ENCODE results near the gene GRID1. TPM values are rescaled to one million over a fixed set of nuclear protein-coding genes. Genes with fewer than 3 reads are reported as not detected.

Gene GRID1
- polyA plus RNA-seq, 1 of the 3 experiments (the other 2 are of a cell fraction) = 0.13 TPM

GRCh38 chr10:85959239-85959638 is 407.4 kb downstream of the GRID1 start (continued):
- TF ChIP-seq PBX3 (IDR thresholded peaks at IDR 0.05) (no peak), RXRA (IDR thresholded peaks at IDR 0.05; ENCODE audit: borderline replicate concordance, low read depth) (no peak), FOSL2 (IDR thresholded peaks at IDR 0.05; ENCODE audit: borderline replicate concordance, low read depth) (no peak), FOXJ3 (CRISPR knock-in tag; IDR thresholded peaks at IDR 0.05) (no peak), CHD2 (IDR thresholded peaks at IDR 0.05; ENCODE audit: low read length, partially characterized antibody) (no peak)
- TF ChIP-seq, protein P1, sequence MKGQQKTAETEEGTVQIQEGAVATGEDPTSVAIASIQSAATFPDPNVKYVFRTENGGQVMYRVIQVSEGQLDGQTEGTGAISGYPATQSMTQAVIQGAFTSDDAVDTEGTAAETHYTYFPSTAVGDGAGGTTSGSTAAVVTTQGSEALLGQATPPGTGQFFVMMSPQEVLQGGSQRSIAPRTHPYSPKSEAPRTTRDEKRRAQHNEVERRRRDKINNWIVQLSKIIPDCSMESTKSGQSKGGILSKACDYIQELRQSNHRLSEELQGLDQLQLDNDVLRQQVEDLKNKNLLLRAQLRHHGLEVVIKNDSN (IDR thresholded peaks at IDR 0.05; ENCODE audit: borderline replicate concordance, low read depth) = no peak

DNA sequence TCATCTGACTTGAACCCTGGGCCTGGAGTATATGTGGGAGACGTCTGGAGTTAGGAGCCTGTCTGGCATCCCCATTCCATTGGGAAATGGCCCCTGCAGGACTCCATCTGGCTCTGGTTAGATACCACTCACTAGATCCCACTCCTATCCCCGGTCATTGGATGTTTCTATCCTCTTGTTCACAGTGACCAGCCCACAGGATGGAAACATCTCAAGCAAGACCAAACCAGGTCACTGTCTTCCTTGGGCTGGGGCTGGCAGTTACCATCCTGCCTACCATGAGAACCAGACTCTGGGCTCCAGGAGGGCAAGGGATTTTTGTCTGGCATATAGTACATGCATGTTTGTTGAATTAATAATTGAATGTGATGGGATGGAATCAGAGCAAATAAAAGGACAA is 415.7 kb downstream of the GRID1 start:
- no peaks in the 10 kb centered on the region for H3K9me3 ChIP-seq
- no peaks in the 10 kb centered on the region for H4K20me1 ChIP-seq (ENCODE audit: insufficient read depth)
- no peak for TF ChIP-seq RCOR1 (IDR thresholded peaks at IDR 0.05; ENCODE audit: low read length)
- TF ChIP-seq CHD2 (IDR thresholded peaks at IDR 0.05; ENCODE audit: low read length, partially characterized antibody) = no peak
- TF ChIP-seq, protein P2, sequence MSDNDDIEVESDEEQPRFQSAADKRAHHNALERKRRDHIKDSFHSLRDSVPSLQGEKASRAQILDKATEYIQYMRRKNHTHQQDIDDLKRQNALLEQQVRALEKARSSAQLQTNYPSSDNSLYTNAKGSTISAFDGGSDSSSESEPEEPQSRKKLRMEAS (IDR thresholded peaks at IDR 0.05; ENCODE audit: low read depth) = no peak
- H3K4me3 ChIP-seq (ENCODE audit: low read depth in 2 of 2, low read length in 1 of 2) = no peak overlapping the region
- no peaks in the 10 kb centered on the region for H3K4me1 ChIP-seq (ENCODE audit: control insufficient read depth in 1 of 2, insufficient read depth in 2 of 2, low read depth in 1 of 2, low read length in 1 of 2)
- DNase-seq = no peak
- H3K9ac ChIP-seq = no peak overlapping the region
- no peak overlapping the region for H3K27ac ChIP-seq (ENCODE audit: low read depth in 2 of 2, low read length in 1 of 2)
- H2AFZ ChIP-seq (ENCODE audit: low read depth) = no peak overlapping the region
- H3K27me3 ChIP-seq (ENCODE audit: insufficient read depth) = no peaks in the 10 kb centered on the region
- no peaks in the 10 kb centered on the region for H3K36me3 ChIP-seq (replicated peaks in 1 of 2; ENCODE audit: control insufficient read depth in 1 of 2, insufficient read depth in 2 of 2, low read length in 1 of 2)
- WGBS (ENCODE audit: low lambda C conversion rate) = 25% methylated on average over 2 of the region's 2 CpGs
- no peak overlapping the region for H3K4me2 ChIP-seq
- no peaks in the 10 kb centered on the region for H3K9me2 ChIP-seq
- H3K79me2 ChIP-seq (ENCODE audit: insufficient read depth) = no peaks in the 10 kb centered on the region
- POLR2A ChIA-PET = no interaction called here
- CTCF ChIA-PET = no interaction called here
- H3F3A ChIP-seq (replicated peaks; ENCODE audit: insufficient read depth) = no peaks in the 10 kb centered on the region

GRCh38 chr10:85946713-85947326 is 419.8 kb downstream of the GRID1 start:
- Histone ChIP-seq H3K79me2 (ENCODE audit: insufficient read depth) (no peaks in the 10 kb centered on the region), H3K9me2 (no peaks in the 10 kb centered on the region), H3K4me1 (ENCODE audit: control insufficient read depth in 1 of 2, insufficient read depth in 2 of 2, low read depth in 1 of 2, low read length in 1 of 2) (no peaks in the 10 kb centered on the region), H3K27me3 (ENCODE audit: insufficient read depth) (no peaks in the 10 kb centered on the region), H4K20me1 (ENCODE audit: insufficient read depth) (no peaks in the 10 kb centered on the region), H3K9ac (no peak overlapping the region), H3K27ac (ENCODE audit: low read depth in 2 of 2, low read length in 1 of 2) (no peak overlapping the region), H3K9me3 (no peaks in the 10 kb centered on the region), H3K36me3 (replicated peaks in 1 of 2; ENCODE audit: control insufficient read depth in 1 of 2, insufficient read depth in 2 of 2, low read length in 1 of 2) (no peaks in the 10 kb centered on the region), H3K4me3 (ENCODE audit: low read depth in 2 of 2, low read length in 1 of 2) (no peak overlapping the region), H2AFZ (ENCODE audit: low read depth) (no peak overlapping the region), H3F3A (replicated peaks; ENCODE audit: insufficient read depth) (no peaks in the 10 kb centered on the region), H3K4me2 (no peak overlapping the region)
- no peak for DNase-seq
- 44% methylated on average over 6 of the region's 7 CpGs for WGBS (ENCODE audit: low lambda C conversion rate)
- CTCF ChIA-PET = no interaction called here
- POLR2A ChIA-PET = no interaction called here
- TF ChIP-seq, protein P2 (IDR thresholded peaks at IDR 0.05; ENCODE audit: low read depth) = no peak
- TF ChIP-seq, protein P3, sequence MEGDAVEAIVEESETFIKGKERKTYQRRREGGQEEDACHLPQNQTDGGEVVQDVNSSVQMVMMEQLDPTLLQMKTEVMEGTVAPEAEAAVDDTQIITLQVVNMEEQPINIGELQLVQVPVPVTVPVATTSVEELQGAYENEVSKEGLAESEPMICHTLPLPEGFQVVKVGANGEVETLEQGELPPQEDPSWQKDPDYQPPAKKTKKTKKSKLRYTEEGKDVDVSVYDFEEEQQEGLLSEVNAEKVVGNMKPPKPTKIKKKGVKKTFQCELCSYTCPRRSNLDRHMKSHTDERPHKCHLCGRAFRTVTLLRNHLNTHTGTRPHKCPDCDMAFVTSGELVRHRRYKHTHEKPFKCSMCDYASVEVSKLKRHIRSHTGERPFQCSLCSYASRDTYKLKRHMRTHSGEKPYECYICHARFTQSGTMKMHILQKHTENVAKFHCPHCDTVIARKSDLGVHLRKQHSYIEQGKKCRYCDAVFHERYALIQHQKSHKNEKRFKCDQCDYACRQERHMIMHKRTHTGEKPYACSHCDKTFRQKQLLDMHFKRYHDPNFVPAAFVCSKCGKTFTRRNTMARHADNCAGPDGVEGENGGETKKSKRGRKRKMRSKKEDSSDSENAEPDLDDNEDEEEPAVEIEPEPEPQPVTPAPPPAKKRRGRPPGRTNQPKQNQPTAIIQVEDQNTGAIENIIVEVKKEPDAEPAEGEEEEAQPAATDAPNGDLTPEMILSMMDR (IDR thresholded peaks at IDR 0.05) = no peak
- TF ChIP-seq, protein P1 (IDR thresholded peaks at IDR 0.05; ENCODE audit: borderline replicate concordance, low read depth) = no peak
- TF ChIP-seq MEF2A (IDR thresholded peaks at IDR 0.05; ENCODE audit: borderline replicate concordance, low read depth) (no peak), FOSL2 (IDR thresholded peaks at IDR 0.05; ENCODE audit: borderline replicate concordance, low read depth) (no peak), POLR2AphosphoS5 (IDR thresholded peaks at IDR 0.05; ENCODE audit: low read depth, low read length) (no peak), ZBTB33 (IDR thresholded peaks at IDR 0.05; ENCODE audit: borderline replicate concordance, low read depth) (no peak), GABPA (IDR thresholded peaks at IDR 0.05; ENCODE audit: low read depth) (no peak), SMC3 (IDR thresholded peaks at IDR 0.05; ENCODE audit: low read depth, low read length) (no peak), RAD21 (IDR thresholded peaks at IDR 0.05; ENCODE audit: low read length) (no peak), RXRA (IDR thresholded peaks at IDR 0.05; ENCODE audit: borderline replicate concordance, low read depth) (no peak), CHD2 (IDR thresholded peaks at IDR 0.05; ENCODE audit: low read length, partially characterized antibody) (no peak), RFX5 (IDR thresholded peaks at IDR 0.05; ENCODE audit: low read length) (no peak), NFIC (IDR thresholded peaks at IDR 0.05; ENCODE audit: borderline replicate concordance) (no peak), TCF12 (IDR thresholded peaks at IDR 0.05) (no peak)
